Mononuclear cell (primary cell): ENCODE data around the gene CYP3A4. TPM values are rescaled to one million over a fixed set of nuclear protein-coding genes. Genes with fewer than 3 reads are reported as not detected.
"Not testable (repeated sequence)": the region's sequence is repeated elsewhere in the genome, so short reads cannot be mapped to it uniquely, and the experiment has no call there.

Experiments used
- H3K27me3 ChIP-seq: 2 replicates; pipeline ENCODE4 v1.6.0; 2011; ENCODE audit warnings: low read length, control low read depth; ENCODE audit not compliant: insufficient read depth
- H3K4me1 ChIP-seq: 2 replicates; pipeline ENCODE4 v1.5.1; 2011; ENCODE audit warnings: mild to moderate bottlenecking, low read length, control low read depth; ENCODE audit not compliant: insufficient read depth
- H3K4me3 ChIP-seq: 2 replicates; pipeline ENCODE4 v1.5.1; 2011; ENCODE audit warnings: mild to moderate bottlenecking, low read length, moderate library complexity
- H3K9me3 ChIP-seq: 2 replicates; pipeline ENCODE4 v1.5.1; 2011; ENCODE audit warnings: low read depth, mild to moderate bottlenecking, control low read depth, low read length
- total RNA-seq: library from RNA; depleted of rRNA; stranded (reverse); fragments of >200 nt; gene quantifications from one replicate; pipeline ENCODE4 v1.2.3, GENCODE V29; 2012

The CYP3A4 gene
- total RNA-seq, 1 donor = not detected

DNA sequence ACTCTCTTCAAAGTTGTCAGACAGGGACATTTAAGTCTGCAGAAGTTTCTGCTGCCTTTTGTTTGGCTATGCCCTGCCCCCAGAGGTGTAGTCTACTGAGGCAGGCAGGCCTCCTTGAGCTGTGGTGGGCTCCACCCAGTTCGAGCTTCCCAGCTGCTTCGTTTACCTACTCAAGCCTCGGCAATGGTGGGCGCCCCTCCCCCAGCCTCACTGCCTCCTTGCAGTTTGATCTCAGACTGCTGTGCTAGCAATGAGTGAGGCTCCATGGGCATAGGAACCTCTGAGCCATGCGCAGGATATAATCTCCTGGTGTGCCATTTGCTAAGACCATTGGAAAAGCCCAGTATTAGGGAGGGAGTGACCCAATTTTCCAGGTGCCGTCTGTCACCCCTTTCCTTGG, 19.1 kb upstream of the CYP3A4 start:
- not testable (repeated sequence) for H3K4me3 ChIP-seq, H3K4me1 ChIP-seq, H3K9me3 ChIP-seq
- peaks cover 14% of the 10 kb centered on the region for H3K27me3 ChIP-seq

DNA sequence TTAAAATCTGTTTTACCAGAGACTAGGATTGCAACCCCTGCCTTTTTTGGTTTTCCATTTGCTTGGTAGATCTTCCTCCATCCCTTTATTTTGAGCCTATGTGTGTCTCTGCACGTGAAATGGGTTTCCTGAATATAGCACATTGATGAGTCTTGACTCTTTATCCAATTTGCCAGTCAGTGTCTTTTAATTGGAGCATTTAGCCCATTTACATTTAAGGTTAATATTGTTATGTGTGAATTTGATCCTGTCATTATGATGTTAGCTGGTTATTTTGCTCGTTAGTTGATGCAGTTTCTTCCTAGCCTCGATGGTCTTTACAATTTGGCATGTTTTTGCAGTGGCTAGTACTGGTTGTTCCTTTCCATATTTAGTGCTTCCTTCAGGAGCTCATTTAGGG, 17.4 kb upstream of the CYP3A4 start:
- not testable (repeated sequence) for H3K9me3 ChIP-seq, H3K4me1 ChIP-seq, H3K4me3 ChIP-seq
- H3K27me3 ChIP-seq = peaks cover 14% of the 10 kb centered on the region

DNA sequence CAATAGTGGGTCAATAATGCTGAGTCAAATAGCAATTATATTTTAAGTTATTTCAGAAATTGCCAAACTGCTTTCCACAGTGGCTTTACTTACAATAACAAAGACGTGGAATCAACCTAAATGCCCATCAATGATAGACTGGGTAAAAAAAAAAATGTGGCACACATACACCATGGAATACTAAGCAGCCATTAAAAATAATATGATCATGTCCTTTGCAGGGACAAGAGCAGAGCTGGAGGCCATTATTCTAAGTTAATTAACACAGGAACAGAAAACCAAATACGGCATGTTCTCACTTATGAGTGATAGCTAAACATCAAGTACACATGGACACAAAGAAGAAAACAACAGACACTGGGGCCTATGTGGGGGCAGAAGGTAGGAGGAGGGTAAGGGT, 15.0 kb upstream of the CYP3A4 start:
- no peaks in the 10 kb centered on the region for H3K4me1 ChIP-seq
- no peak overlapping the region for H3K4me3 ChIP-seq
- H3K9me3 ChIP-seq = no peaks in the 10 kb centered on the region
- H3K27me3 ChIP-seq = peaks cover 5% of the 10 kb centered on the region

DNA sequence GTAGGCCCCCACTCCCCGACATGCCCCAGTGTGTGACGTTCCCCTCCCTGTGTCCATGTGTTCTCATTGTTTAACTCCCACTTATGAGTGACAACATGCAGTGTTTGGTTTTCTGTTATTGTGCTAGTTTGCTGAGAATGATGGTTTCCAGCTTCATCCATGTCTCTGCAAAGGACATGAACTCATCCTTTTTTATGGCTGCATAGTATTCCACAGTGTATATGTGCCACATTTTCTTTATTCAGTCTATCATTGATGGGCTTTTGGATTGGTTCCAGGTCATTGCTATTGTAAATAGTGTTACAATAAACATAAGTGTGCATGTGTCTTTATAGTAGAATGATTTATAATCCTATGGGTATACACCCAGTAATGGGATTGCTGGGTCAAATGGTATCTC, 11.9 kb upstream of the CYP3A4 start:
- not testable (repeated sequence) for H3K9me3 ChIP-seq, H3K27me3 ChIP-seq, H3K4me1 ChIP-seq, H3K4me3 ChIP-seq

DNA sequence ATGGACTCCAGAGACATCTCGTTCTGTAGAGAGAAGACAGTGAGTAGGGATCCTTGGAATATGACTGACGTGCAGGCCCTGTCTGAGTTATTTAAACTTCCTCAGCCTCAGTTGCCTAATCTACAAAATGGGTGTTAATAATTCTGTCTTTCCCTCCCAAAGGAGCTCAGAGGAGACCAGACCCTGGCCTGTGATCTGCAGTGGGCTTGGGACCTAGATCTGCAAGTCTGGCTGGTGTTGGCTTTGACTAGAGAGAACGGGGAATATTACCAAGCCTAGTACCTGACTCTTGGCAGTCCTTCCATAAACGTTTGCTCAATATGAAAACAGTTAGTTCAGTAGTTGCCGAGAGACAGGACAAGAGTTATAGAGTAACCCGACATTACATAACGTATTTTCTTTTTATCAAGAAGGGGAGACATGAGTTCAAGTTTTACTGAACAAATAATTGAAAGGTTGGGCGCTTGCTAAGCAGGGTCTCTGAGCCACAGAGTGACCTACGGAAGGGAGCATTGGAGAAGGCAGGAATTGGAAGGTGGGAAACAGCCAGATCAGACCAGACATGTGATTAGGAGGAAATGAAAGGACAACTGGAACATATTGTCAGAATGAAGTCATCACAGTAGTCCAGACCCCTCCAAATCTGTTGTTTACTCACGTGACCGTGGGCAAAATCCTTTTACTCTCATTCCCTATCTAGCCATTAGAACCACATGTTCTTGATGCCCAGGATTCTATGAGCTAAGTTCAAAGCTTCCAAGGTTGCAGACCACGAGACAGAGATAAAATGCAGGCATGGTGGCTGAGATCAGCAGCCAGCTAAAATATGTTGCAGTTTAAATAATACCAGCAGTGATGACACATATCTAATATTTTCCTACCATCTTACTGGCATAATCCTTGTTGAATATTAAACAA, 10.9 kb upstream of the CYP3A4 start:
- Histone ChIP-seq H3K9me3 (no peaks in the 10 kb centered on the region), H3K4me1 (no peaks in the 10 kb centered on the region), H3K4me3 (no peak overlapping the region), H3K27me3 (peaks cover 5% of the 10 kb centered on the region)

DNA sequence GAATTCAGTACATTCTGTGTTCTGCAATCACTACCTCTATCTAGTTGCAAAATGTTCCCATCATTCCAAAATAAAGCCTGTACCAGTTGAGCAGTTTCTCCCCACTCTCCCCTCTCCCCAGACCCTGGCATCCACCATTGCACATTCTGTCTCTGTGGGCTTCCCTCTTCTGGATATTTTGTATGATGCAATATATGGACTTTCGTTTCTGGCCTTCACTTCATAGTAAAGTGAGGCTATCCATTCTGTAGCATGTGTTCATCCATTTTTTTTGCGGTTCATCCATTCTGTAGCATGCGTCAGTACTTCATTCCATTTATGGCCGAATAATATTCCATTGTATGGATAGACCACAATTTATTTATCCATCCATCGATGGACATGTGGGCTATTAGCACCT, 9.5 kb upstream of the CYP3A4 start:
- Histone ChIP-seq H3K4me3 (no peak overlapping the region), H3K4me1 (no peaks in the 10 kb centered on the region), H3K9me3 (no peaks in the 10 kb centered on the region), H3K27me3 (no peaks in the 10 kb centered on the region)

DNA sequence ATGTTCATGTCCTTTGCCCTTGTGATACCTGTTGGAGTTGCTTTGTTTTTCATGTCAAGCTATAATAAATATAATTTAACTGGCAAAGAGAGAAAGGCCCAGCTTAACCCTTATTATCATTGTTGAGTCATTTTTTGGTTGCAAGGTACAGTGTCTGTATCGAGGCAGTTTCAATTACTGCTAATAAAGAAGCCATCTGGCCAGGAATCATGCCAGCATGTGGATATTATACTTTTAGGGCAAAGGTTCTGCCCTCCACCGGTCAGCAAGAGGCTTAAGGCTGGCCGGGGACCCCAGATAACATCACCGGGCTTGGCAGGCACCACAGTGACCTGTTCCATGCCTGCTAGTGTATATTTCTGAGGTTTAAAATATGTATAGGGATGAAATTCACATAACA, 9.0 kb upstream of the CYP3A4 start:
- Histone ChIP-seq H3K4me1 (no peaks in the 10 kb centered on the region), H3K9me3 (no peaks in the 10 kb centered on the region), H3K27me3 (no peaks in the 10 kb centered on the region), H3K4me3 (no peak overlapping the region)

DNA sequence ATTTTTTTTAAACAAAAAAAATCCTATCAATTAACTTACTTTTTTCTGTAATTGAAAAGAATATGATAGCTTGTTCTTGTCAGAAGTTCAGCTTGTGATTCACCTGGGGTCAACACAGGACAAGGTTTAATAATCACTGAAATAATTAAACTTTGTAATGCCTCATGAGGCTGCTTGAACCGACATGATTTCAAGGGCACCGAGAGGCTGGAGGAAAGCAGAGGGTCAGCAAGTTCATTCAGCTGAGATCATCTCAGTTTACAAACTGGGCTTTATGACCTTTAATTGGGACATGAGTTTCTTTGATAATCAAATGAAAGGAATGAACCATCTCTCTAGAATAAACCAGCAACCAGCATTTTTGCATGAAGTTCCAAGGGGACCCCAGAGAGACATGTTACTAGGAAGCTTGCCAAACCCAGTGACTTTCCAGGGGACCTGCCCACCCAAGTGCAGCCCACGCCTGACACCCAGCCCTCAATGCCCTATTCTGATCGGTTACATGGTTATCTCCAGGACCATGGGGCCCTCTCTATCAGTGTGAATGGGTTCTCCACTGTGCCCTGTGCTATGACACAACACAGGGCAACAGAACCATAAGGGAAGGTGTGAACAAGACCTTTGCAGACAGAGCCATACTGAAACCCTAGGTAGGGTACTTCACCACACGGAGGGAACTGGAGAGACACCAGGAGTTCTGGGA, 7.8 kb upstream of the CYP3A4 start:
- Histone ChIP-seq H3K4me3 (no peak overlapping the region), H3K27me3 (no peaks in the 10 kb centered on the region), H3K9me3 (no peaks in the 10 kb centered on the region), H3K4me1 (no peaks in the 10 kb centered on the region)

DNA sequence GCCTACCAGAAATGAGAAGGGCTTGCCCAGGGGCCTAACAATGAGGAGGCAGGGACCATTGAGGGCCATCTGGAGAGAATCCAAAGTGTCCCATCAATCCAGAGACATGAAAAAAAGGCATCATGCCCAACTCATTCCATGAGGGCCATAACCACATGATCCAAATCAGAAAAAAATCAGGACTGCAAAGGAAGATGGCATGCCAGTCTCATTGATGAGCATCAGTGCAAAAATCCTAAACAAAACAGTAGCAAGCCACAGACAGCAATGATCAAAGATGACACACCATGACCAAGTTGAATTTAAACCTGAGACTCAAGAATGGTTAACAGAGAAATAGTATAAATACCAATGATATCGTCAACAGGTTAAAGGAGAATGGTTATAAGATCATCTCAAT, 7.0 kb upstream of the CYP3A4 start:
- H3K9me3 ChIP-seq = no peaks in the 10 kb centered on the region
- H3K4me1 ChIP-seq = no peaks in the 10 kb centered on the region
- H3K27me3 ChIP-seq = no peaks in the 10 kb centered on the region
- H3K4me3 ChIP-seq = no peak overlapping the region

DNA sequence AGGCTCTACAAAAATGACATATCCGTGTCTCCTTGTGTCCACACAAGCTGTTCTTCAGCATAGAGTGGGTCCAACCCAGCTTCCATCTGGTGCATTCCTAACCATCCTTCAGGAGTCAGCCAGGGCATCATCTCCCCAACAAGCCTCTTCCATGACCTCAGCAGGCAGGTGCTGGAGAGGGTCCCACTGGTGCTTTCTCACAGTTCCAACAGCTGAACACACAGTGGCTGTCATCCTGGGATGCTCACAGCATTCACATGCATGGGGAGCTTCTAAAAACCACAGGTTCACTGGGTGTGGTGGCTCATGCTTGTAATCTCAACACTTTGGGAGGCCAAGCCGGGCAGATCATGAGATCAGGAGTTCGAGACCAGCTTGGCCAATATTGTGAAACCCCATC, 6.4 kb upstream of the CYP3A4 start:
- H3K9me3 ChIP-seq = no peaks in the 10 kb centered on the region
- H3K4me3 ChIP-seq = no peak overlapping the region
- H3K27me3 ChIP-seq = no peaks in the 10 kb centered on the region
- H3K4me1 ChIP-seq = no peaks in the 10 kb centered on the region

DNA sequence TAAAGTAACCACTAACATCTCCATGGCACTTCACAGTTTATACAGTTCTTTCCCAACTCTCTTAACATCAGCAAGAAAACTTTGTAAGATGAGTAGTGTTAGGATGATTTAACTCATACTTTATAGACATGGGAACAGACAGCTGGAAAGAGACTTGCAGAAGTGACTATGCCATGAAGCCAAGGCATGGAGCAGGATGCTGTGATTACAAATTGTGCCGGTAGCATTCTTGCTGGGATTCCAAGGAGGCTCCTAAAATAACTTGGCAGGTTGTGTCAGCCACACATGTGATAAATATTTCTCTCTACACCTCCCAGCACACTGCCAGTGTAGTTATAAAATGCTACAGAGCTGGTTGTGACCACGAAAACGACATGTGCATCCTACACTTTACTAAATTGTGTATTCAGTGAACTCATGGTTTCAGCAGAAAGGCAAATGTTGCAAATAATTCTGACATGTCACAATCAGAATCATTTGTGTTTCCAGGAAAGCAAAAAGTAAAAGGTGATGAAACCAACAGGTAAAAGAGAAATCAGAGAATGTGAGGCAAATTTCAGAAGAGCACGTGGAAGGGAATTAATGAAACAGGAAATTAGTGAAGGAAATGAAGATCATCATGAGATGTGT, 5.6 kb upstream of the CYP3A4 start:
- Histone ChIP-seq H3K9me3 (no peaks in the 10 kb centered on the region), H3K4me3 (no peak overlapping the region), H3K4me1 (no peaks in the 10 kb centered on the region), H3K27me3 (no peaks in the 10 kb centered on the region)

DNA sequence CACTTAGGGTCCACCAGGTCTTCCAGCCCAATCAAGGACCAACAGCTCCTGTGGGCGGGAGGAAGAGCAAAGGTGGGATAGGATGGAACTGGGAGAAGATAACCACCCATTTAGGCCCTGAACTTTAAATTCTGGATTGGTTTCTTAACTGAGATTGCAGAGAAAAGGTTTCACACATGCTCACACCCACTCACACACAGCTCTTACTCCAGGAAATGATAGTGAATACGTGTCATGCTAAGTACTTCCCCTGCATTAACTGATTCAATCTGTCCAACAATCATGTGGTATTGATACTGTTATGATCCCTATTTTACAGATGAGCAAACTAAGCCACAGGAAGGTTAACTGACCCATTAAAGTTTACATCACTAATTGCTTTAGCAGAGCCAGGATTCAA, 4.6 kb upstream of the CYP3A4 start:
- H3K4me3 ChIP-seq = no peak overlapping the region
- H3K27me3 ChIP-seq = no peaks in the 10 kb centered on the region
- H3K4me1 ChIP-seq = no peaks in the 10 kb centered on the region
- H3K9me3 ChIP-seq = no peaks in the 10 kb centered on the region

DNA sequence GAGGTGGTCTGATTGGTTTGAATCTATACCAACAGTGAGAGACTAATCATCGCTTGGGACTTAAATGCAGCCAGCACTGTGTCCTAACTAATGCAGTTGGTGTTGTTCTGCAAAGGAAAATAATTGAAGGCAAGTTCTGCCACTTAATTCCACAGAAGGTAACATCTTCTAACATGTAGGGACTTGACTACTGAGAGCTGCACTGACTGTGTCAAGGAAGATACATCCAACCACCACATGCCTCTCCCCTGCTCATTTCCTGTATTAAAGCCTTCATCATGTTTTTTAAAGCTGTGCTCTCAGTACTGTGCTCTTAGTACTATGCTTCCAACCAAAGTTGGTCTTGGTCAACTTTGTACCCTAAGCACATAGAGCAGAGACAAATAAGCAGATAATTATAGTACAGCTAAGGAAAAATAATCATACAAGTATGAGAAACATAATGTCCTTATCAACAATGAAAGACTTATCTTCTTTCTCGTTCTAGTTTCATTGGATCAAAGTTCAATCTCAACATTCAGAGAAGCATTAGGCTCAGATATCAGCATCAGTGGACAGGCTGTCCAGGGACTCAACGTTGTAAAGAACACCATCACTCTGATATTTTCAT, 2.8 kb upstream of the CYP3A4 start:
- no peaks in the 10 kb centered on the region for H3K4me1 ChIP-seq
- no peaks in the 10 kb centered on the region for H3K27me3 ChIP-seq
- H3K9me3 ChIP-seq = no peaks in the 10 kb centered on the region
- H3K4me3 ChIP-seq = no peak overlapping the region

DNA sequence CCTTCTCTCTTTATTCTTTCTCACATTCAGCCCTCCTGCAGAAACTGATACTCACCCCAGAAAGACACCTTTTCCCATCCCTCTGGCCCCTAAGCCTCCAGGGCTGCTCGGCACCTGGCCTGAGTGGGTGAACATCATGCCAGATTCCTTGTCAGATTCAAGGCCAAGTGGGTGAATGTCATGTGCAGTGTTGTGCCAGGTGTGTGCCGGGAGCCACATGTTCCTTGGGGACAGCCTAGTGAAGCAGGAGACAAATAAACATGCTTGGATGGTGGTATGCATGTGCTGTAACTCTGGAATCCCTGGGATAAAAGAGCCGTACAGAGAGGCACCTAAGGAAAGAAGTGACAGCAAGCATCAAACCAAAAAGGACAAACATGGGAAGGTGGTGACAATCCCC, 1.7 kb upstream of the CYP3A4 start:
- not testable (repeated sequence) for H3K27me3 ChIP-seq, H3K4me1 ChIP-seq, H3K9me3 ChIP-seq, H3K4me3 ChIP-seq
